ENCODE measurements around the gene PRDM12.

The PRDM12 gene

GRCh38 chr9:130665431-130666392 lies 1.3 kb downstream of the PRDM12 start:
- DNase-seq (ENCODE audit: extremely low read depth, low read depth): no peak
- TF ChIP-seq CTCF (IDR thresholded peaks at IDR 0.05; ENCODE audit: low read depth, low read length): no peak

DNA sequence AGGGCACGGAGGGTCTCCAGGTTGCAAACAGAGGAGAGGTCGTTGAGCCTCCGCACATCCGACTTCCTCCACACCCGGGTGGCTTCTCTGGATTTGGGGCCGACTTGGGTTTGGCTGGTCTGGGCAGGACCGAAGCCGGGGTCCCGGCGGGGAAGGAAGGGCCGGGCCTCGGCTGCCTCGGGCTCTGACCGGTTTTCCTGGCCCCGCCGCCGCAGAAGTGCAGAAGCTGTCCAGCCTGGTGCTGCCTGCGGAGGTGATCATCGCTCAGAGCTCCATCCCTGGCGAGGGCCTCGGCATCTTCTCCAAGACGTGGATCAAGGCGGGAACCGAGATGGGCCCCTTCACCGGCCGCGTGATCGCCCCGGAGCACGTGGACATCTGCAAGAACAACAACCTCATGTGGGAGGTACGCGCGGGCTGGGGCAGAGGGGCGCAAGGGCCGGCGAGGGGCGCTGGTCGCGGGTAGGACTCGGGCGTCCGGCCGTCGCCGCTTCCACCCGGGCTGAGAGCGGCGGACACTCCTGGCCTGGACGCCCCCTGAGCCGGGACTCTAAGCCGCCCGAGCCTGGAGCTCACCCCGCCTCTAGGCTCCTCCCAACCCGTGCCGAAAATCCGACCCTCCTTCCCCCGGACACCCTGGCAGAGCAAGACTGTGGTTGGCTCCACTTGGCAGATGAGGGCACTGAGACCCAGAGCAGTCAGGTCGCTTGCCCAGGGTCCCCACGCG lies 2.2 kb downstream of the PRDM12 start:
- DNase-seq (ENCODE audit: extremely low read depth, low read depth): no peak
- no peak for TF ChIP-seq CTCF (IDR thresholded peaks at IDR 0.05; ENCODE audit: low read depth, low read length)

GRCh38 chr9:130667120-130667435 lies 2.7 kb downstream of the PRDM12 start:
- TF ChIP-seq CTCF (IDR thresholded peaks at IDR 0.05; ENCODE audit: low read depth, low read length): no peak
- no peak for DNase-seq (ENCODE audit: extremely low read depth, low read depth)

DNA sequence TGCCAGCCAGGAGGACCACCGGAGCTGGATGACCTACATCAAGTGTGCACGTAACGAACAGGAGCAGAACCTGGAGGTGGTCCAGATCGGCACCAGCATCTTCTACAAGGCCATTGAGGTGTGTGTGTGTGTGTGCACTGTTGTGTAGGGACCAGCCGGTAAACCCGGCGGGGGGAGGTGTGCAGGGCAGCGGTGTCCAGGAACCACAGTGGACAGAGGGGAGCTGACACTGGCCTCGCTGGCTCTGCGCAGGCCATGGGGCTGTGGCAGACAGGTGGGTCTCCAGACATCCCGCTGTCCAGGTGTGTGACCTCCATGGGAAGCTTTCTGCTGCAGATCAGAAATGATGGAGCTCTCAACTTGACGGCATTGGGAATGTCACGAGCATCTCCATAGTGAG lies 3.8 kb downstream of the PRDM12 start:
- TF ChIP-seq CTCF (IDR thresholded peaks at IDR 0.05; ENCODE audit: low read depth, low read length): no peak
- DNase-seq (ENCODE audit: extremely low read depth, low read depth): no peak

- DNase-seq (ENCODE audit: extremely low read depth, low read depth): no peak
- TF ChIP-seq CTCF (IDR thresholded peaks at IDR 0.05; ENCODE audit: low read depth, low read length): no peak
Measured at GRCh38 chr9:130668659-130669058, 4.3 kb downstream of the PRDM12 start.

DNA sequence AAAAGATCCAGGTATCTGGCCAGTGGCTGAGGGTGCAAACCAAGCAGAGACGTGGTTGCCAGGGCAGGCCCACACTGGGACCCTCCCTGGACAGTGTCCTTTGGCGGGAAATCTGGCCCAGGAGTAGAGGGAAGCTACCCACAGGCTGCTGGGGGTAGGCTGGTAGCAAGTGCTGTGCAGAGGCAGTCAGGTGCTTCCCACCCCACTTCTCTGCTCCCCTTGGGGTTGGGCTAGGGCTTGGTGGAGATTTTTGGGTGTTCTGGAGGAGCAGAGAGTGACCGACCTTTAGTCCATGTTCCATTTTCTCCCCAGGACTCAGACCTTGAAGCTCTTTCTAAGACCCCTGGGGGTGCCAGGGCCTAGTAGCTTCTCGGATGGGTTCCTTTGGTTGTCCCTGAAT lies 5.6 kb downstream of the PRDM12 start:
- DNase-seq (ENCODE audit: extremely low read depth, low read depth): no peak
- no peak for TF ChIP-seq CTCF (IDR thresholded peaks at IDR 0.05; ENCODE audit: low read depth, low read length)

DNA sequence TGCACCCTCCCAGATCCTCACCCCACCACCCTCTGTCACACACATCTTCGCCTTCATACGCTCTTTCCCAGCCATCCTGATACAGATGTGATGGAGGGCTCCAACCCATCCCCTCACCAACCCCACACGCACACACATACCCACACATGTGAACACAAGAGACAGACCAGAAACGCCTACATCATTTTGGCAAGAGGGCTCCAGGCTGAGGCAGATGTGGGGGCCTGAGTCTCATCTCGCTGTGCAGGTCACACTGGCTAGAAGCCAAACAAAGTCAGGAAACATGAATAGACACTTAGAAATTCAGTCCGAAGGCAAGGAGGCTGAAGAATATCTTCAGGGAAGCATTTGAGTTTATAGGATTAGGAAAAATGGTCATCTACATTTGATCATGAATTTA lies 6.2 kb downstream of the PRDM12 start:
- no peak for DNase-seq (ENCODE audit: extremely low read depth, low read depth)
- no peak for TF ChIP-seq CTCF (IDR thresholded peaks at IDR 0.05; ENCODE audit: low read depth, low read length)
